Endodermal cell (in vitro differentiated cells): ENCODE results near the gene RASD2. TPM values are rescaled to one million over a fixed set of nuclear protein-coding genes. Genes with fewer than 3 reads are reported as not detected.

Experiments used
- DNase-seq: peaks from one replicate; pipeline ENCODE4 v3.0.0-alpha.2; 2017
- H3K27ac ChIP-seq: 2 replicates; pipeline ENCODE4 v1.5.1; 2013; ENCODE audit warnings: mild to moderate bottlenecking, low read depth, low read length, moderate library complexity
- H3K27me3 ChIP-seq: 2 replicates; pipeline ENCODE4 v1.6.1; 2013; ENCODE audit warnings: mild to moderate bottlenecking, low read length, moderate library complexity; ENCODE audit not compliant: insufficient read depth, control insufficient read depth, poor library complexity, severe bottlenecking
- H3K36me3 ChIP-seq: 2 replicates; pipeline ENCODE4 v1.7.0; 2013; ENCODE audit warnings: mild to moderate bottlenecking, low read length, moderate library complexity; ENCODE audit not compliant: control insufficient read depth, insufficient read depth
- H3K4me1 ChIP-seq: one replicate; pipeline ENCODE4 v1.7.0; 2013; ENCODE audit warnings: low read length; ENCODE audit not compliant: control insufficient read depth, insufficient read depth
- H3K4me3 ChIP-seq: 2 replicates; pipeline ENCODE4 v1.5.1; 2013; ENCODE audit warnings: mild to moderate bottlenecking, low read length, moderate library complexity
- H3K9ac ChIP-seq: 2 replicates; pipeline ENCODE4 v1.6.1; 2013; ENCODE audit warnings: mild to moderate bottlenecking, low read length, moderate library complexity; ENCODE audit not compliant: poor library complexity, severe bottlenecking; ENCODE audit errors: extremely low read depth
- H3K9me3 ChIP-seq: 2 replicates; pipeline ENCODE4 v1.6.1; 2013; ENCODE audit warnings: mild to moderate bottlenecking, low read length, moderate library complexity; ENCODE audit not compliant: control insufficient read depth
- H3K27ac Mint-ChIP-seq: 2 replicates; pipeline ENCODE4 v1.8.0; 2020; ENCODE audit warnings: mixed read lengths
- H3K27me3 Mint-ChIP-seq: 2 replicates; pipeline ENCODE4 v1.8.0; 2021; ENCODE audit warnings: mild to moderate bottlenecking, mixed read lengths; ENCODE audit not compliant: insufficient read depth
- H3K36me3 Mint-ChIP-seq: 2 replicates; pipeline ENCODE4 v1.8.0; 2020; ENCODE audit warnings: low read depth, mixed read lengths
- H3K4me1 Mint-ChIP-seq: 2 replicates; pipeline ENCODE4 v1.8.0; 2020; ENCODE audit warnings: mixed read lengths
- H3K4me3 Mint-ChIP-seq: 2 replicates; pipeline ENCODE4 v1.8.0; 2020; ENCODE audit warnings: mild to moderate bottlenecking, moderate library complexity, mixed read lengths
- H3K9me3 Mint-ChIP-seq: 2 replicates; pipeline ENCODE4 v1.8.0; 2020; ENCODE audit warnings: mild to moderate bottlenecking, mixed read lengths
- WGBS, 2 experiments: methylation state at CpG; one replicate each; pipeline versions ENCODE4 v1.1.5 to v1.1.7; 2013; ENCODE audit warnings: missing lambda C conversion rate in 2 of 2, mixed read lengths in 1 of 2; ENCODE audit not compliant: insufficient coverage in 1 of 2, insufficient read length in 1 of 2; 5-methylcytosine and 5-hydroxymethylcytosine counted together
- total RNA-seq, 2 donors: library from RNA; stranded (reverse); fragmentation: NEBNext Ultra II Directional in 1 of 2; extraction: Animal tissue kit (Norgen Biotek cat#: 25700) in 1 of 2; gene quantifications; 2 replicates in 1 of 2; 3 replicates in 1 of 2; pipeline ENCODE4 v1.2.1, GENCODE V29; 2021
- TF ChIP-seq, protein P1 (sequence below): fragments of 200-600 bp; sonication (generic); conservative IDR thresholded peaks from 2 replicates; pipeline ENCODE4 v1.5.0; 2021; ENCODE audit warnings: antibody characterized with exemption, mild to moderate bottlenecking

RASD2 gene
- total RNA-seq, 2 donors from 2014 or later: 0.15 to 0.24 TPM

DNA sequence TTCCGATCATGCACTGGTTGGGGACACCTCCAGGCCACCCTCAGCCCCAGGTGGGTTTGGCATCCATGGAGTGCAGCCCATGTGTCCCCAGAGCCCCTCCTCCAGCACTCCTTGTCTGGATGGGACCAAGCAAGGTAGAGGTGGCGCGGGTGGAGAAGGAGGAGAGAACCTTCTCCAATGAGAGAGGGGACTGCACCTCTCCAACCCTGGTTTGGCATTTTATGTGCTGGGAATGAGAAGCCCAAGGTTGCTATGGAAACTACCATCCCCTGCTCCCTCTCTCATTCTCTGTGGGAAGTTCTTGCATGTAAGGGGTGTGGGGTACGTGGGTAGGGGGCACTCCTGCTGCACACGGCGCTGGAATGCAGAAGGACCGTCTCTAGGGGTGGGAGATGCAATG is 21.8 kb upstream of the RASD2 start:
- H3K4me1 Mint-ChIP-seq: peaks cover 5% of the 10 kb centered on the region
- H3K27me3 ChIP-seq: peaks cover 29% of the 10 kb centered on the region
- no peak overlapping the region for H3K9ac ChIP-seq
- peaks cover 15% of the 10 kb centered on the region for H3K27me3 Mint-ChIP-seq
- no peak overlapping the region for H3K27ac ChIP-seq
- DNase-seq: no peak
- no peak overlapping the region for H3K4me3 Mint-ChIP-seq
- WGBS, 2 experiments: 80 to 90% methylated on average over 2 to 7 of the region's 7 CpGs
- no peak overlapping the region for H3K4me3 ChIP-seq
- H3K27ac Mint-ChIP-seq: no peak overlapping the region
- TF ChIP-seq, protein P1, sequence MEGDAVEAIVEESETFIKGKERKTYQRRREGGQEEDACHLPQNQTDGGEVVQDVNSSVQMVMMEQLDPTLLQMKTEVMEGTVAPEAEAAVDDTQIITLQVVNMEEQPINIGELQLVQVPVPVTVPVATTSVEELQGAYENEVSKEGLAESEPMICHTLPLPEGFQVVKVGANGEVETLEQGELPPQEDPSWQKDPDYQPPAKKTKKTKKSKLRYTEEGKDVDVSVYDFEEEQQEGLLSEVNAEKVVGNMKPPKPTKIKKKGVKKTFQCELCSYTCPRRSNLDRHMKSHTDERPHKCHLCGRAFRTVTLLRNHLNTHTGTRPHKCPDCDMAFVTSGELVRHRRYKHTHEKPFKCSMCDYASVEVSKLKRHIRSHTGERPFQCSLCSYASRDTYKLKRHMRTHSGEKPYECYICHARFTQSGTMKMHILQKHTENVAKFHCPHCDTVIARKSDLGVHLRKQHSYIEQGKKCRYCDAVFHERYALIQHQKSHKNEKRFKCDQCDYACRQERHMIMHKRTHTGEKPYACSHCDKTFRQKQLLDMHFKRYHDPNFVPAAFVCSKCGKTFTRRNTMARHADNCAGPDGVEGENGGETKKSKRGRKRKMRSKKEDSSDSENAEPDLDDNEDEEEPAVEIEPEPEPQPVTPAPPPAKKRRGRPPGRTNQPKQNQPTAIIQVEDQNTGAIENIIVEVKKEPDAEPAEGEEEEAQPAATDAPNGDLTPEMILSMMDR: no peak
- H3K36me3 ChIP-seq: no peaks in the 10 kb centered on the region
- no peaks in the 10 kb centered on the region for H3K4me1 ChIP-seq
- H3K36me3 Mint-ChIP-seq: no peaks in the 10 kb centered on the region
- H3K9me3 ChIP-seq: no peaks in the 10 kb centered on the region
- no peaks in the 10 kb centered on the region for H3K9me3 Mint-ChIP-seq

DNA sequence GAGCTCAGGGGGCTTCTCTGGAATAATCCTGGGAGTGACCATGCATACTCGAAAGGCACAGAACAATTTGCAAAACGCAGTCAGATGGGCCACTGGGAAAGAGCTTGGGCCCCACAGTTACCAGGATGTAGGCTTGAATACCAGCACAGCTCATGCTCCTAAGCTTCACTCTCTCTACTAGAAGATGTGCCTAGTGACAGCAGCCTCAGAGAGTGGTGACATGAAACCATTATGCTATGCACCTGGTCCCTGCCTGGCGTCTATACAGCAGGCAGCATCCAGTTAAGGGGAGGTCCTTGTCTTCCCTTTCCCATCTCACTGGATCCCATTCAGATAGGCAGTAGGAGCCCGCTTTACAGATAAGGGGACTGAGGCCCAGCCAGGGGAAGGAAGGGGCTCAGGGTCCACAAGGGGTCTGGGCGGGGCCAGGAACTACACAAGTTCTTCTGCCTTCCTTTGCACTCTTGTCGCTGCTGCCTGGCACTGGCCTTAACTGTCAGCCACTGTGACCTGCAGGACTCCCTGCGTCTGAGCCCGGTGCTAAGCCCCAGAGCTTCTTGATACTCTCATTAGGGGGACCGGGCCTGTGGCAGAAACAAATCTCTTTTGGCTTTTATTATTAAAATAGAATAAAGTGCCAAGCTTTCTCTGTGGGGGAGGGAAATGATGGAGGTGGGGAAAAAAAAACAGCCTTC is 21.2 kb upstream of the RASD2 start:
- H3K27ac ChIP-seq: no peak overlapping the region
- TF ChIP-seq, protein P1: no peak
- Mint-ChIP-seq H3K27me3 (peaks cover 15% of the 10 kb centered on the region), H3K9me3 (no peaks in the 10 kb centered on the region), H3K4me1 (peaks cover 5% of the 10 kb centered on the region), H3K4me3 (no peak overlapping the region), H3K36me3 (no peaks in the 10 kb centered on the region), H3K27ac (no peak overlapping the region)
- H3K9ac ChIP-seq: no peak overlapping the region
- no peak for DNase-seq
- H3K4me1 ChIP-seq: no peaks in the 10 kb centered on the region
- H3K4me3 ChIP-seq: no peak overlapping the region
- 81 to 82% methylated on average over 7 to 9 of the region's 9 CpGs for WGBS, 2 experiments
- peaks cover 23% of the 10 kb centered on the region for H3K27me3 ChIP-seq
- H3K36me3 ChIP-seq: no peaks in the 10 kb centered on the region
- no peaks in the 10 kb centered on the region for H3K9me3 ChIP-seq

DNA sequence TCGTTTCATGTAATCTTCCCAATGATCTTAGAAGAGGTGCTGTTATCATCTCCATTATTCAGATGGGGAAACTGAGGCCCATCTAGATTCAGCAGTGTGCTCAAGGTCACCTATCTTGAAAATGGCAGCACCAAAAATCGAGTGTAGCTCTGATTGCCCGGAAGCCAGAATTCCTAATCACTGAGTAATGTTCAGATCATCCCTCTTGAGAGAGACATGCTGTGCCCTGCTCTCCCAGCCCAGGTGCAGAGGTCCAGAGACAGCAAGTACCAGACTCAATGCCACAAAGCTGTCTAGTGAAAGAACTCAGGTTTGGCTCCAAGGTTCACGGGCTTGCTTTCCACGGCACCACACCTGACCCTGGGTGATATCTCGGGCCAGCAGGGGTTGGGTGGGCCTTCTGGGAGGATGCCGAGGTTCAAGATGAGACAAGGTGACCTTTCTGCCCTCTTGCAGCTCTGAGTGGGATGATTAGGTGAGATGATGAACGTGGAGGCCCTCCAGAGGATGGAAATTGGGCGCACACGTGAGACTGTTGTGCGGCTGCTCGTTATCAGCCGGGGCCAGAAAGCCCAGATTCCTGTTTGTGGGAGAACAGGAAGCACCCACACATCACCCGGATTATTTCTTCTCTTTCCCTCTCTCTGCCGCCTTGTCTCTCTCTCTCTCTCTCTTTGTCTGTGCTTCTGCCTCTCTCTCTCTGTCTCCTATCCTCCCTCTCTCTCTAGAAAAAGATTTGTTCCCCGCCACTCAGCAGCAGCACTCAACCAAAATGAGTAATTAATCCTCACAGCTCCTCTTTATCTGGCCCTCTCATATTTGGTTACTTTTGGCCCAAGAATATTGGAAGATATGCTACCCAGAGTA is 19.0 kb upstream of the RASD2 start:
- Mint-ChIP-seq H3K36me3 (no peaks in the 10 kb centered on the region), H3K27me3 (peaks cover 10% of the 10 kb centered on the region)

More for the DNA sequence above, 19.0 kb upstream of the RASD2 start:
- H3K27me3 ChIP-seq: peaks cover 16% of the 10 kb centered on the region
- H3K27ac ChIP-seq: no peak overlapping the region
- H3K9ac ChIP-seq: no peak overlapping the region
- no peaks in the 10 kb centered on the region for H3K9me3 ChIP-seq
- no peaks in the 10 kb centered on the region for H3K4me1 ChIP-seq
- Mint-ChIP-seq H3K27ac (no peak overlapping the region), H3K4me1 (peaks cover 5% of the 10 kb centered on the region), H3K4me3 (no peak overlapping the region), H3K9me3 (no peaks in the 10 kb centered on the region)
- 84 to 90% methylated on average over 12 to 16 of the region's 16 CpGs for WGBS, 2 experiments
- TF ChIP-seq, protein P1: no peak
- DNase-seq: no peak
- H3K4me3 ChIP-seq: no peak overlapping the region
- H3K36me3 ChIP-seq: no peaks in the 10 kb centered on the region
